ENCODE data around the gene STOM. TPM values are rescaled to one million over a fixed set of nuclear protein-coding genes. Genes with fewer than 3 reads are reported as not detected.

STOM gene
- total and polyA plus RNA-seq, 2 of the 8 experiments (the other 6 are each of a cell fraction or from before 2014, with no cell fraction given), result 25.2 to 60.4 TPM

DNA sequence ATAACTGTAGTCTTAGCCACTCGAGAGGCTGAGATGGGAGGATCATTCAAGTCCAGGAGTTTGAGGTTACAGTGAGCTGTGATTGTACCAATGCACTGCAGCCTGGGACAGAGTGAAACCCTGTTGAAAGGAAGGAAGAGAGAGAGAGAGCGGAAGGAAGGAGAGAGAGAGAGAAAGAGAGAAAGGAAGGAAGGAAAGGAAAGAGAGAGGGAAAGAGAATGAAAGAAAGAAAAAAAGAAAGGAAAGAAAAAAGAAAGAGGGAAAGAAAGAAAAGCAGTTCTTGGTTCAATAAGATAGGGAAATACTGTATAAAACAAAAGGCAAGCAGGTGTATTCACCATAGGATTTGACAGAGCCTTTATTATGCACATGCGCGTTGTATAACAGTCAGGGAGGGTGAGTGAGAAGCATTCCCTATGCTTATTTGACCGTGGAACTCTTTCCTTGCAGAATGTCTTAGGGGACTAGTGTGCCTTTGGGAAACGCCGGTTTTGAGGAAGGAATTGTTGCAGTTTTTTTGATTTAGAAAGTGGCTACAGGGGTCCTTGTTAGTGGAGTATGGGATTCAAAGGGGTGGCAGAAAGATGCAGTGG, 60.1 kb downstream of the STOM start:
- FAIRE-seq, result no peak
- CTCF ChIA-PET (ENCODE audit: partially characterized antibody), result interaction anchor here (1.0 to 6.4 kb wide), 5 partner anchors 10 to 236 kb away, joined by 3 to 37 read pairs (median 3); no protein-coding TSS in a partner anchor
- no peak overlapping the region for H2AK5ac ChIP-seq (ENCODE audit: low read depth, low read length)

More for the DNA sequence above, 60.1 kb downstream of the STOM start:
- Histone ChIP-seq H2BK12ac (ENCODE audit: low read depth, low read length) (no peak overlapping the region), H3K79me1 (ENCODE audit: low read depth, low read length) (no peaks in the 10 kb centered on the region), H4K91ac (replicated peaks; ENCODE audit: insufficient read length, low read length) (no peak overlapping the region), H3K56ac (replicated peaks; ENCODE audit: insufficient read length, low read depth, low read length) (no peak overlapping the region), H3K14ac (ENCODE audit: insufficient read length) (no peak overlapping the region), H3K18ac (ENCODE audit: extremely low read depth, low read length) (no peak overlapping the region), H2BK120ac (replicated peaks; ENCODE audit: low read depth, low read length) (no peak overlapping the region), H3K23me2 (ENCODE audit: low read depth, low read length) (no peaks in the 10 kb centered on the region), H3K9ac (replicated peaks in 1 of 4; ENCODE audit: extremely low read depth in 1 of 4, low read depth in 3 of 4, low read length in 3 of 4) (no peak overlapping the region), H4K20me1 (replicated peaks in 1 of 2; ENCODE audit: control insufficient read depth in 1 of 2, insufficient read depth in 2 of 2, low read length in 2 of 2) (no peaks in the 10 kb centered on the region), H3K9me3 (ENCODE audit: insufficient read depth in 2 of 2, low read depth in 1 of 2, low read length in 1 of 2) (no peaks in the 10 kb centered on the region), H3K27me3 (replicated peaks in 1 of 4; ENCODE audit: control insufficient read depth in 3 of 4, extremely low read depth in 1 of 4, insufficient read depth in 3 of 4, low read length in 3 of 4) (no peaks in the 10 kb centered on the region), H3K27ac (ENCODE audit: low read depth, low read length) (no peak overlapping the region), H3K4me2 (ENCODE audit: insufficient read depth in 1 of 2, low read depth in 2 of 2, low read length in 2 of 2) (no peak overlapping the region), H3K23ac (ENCODE audit: insufficient read length) (no peak overlapping the region), H4K8ac (ENCODE audit: extremely low read depth, insufficient read depth, low read length) (no peak overlapping the region), H2BK15ac (ENCODE audit: low read length) (no peak overlapping the region), H3K4me1 (replicated peaks in 1 of 4; ENCODE audit: control insufficient read depth in 3 of 4, insufficient read depth in 4 of 4, low read length in 3 of 4) (peaks cover 0 to 6% (median 3%) of the 10 kb centered on the region in 4 experiments; a peak in 4 of 7 replicates), H3K79me2 (ENCODE audit: control insufficient read depth in 1 of 2, insufficient read depth in 2 of 2, low read length in 2 of 2) (no peaks in the 10 kb centered on the region), H3K4me3 (ENCODE audit: extremely low read depth in 1 of 4, insufficient read depth in 2 of 4, low read depth in 3 of 4, low read length in 4 of 4) (no peak overlapping the region), H3K36me3 (ENCODE audit: control insufficient read depth in 2 of 4, insufficient read depth in 4 of 4, low read length in 3 of 4) (peaks cover 0 to 5% (median 0%) of the 10 kb centered on the region in 4 experiments; a peak in 2 of 8 replicates), H4K5ac (ENCODE audit: insufficient read length, low read depth, low read length) (no peak overlapping the region), H3K4ac (replicated peaks; ENCODE audit: insufficient read length, low read depth, low read length) (no peak overlapping the region), H2BK20ac (ENCODE audit: low read length) (no peak overlapping the region), H2BK5ac (ENCODE audit: low read depth, low read length) (no peak overlapping the region), H2AFZ (ENCODE audit: low read length) (no peak overlapping the region)
- 73% methylated on average over 7 of the region's 7 CpGs; no CpG with 5 or more reads in 1 of the 2 experiments for WGBS, 2 experiments (ENCODE audit: extremely low coverage in 1 of 2, insufficient coverage in 1 of 2, insufficient read length in 1 of 2, insufficient replicate concordance in 2 of 2, low coverage in 1 of 2, low lambda C conversion rate in 2 of 2, missing lambda C conversion rate in 1 of 2)
- TF ChIP-seq CBX8 (IDR thresholded peaks at IDR 0.05; ENCODE audit: borderline replicate concordance, low read depth, low read length), result no peak
- TF ChIP-seq, protein P1, sequence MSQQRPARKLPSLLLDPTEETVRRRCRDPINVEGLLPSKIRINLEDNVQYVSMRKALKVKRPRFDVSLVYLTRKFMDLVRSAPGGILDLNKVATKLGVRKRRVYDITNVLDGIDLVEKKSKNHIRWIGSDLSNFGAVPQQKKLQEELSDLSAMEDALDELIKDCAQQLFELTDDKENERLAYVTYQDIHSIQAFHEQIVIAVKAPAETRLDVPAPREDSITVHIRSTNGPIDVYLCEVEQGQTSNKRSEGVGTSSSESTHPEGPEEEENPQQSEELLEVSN (IDR thresholded peaks at IDR 0.05), result no peak
- TF ChIP-seq RXRA (IDR thresholded peaks at IDR 0.05; ENCODE audit: insufficient read depth, low read depth, low read length), result no peak
- no peak for TF ChIP-seq PHF8 (conservative IDR thresholded peaks at IDR 0.05; ENCODE audit: low read depth, low read length)
- no peak for TF ChIP-seq SIRT6 (IDR thresholded peaks at IDR 0.05; ENCODE audit: low read length)
- TF ChIP-seq JUN (IDR thresholded peaks at IDR 0.05; ENCODE audit: low read depth, low read length), result no peak
- TF ChIP-seq JUND (IDR thresholded peaks at IDR 0.05; ENCODE audit: low read length), result no peak
- no peak for TF ChIP-seq TBP (IDR thresholded peaks at IDR 0.05; ENCODE audit: low read depth, low read length)
- TF ChIP-seq TEAD4 (IDR thresholded peaks at IDR 0.05; ENCODE audit: low read depth, low read length), result no peak
- TF ChIP-seq ASH2L (IDR thresholded peaks at IDR 0.05; ENCODE audit: low read length), result no peak
- POLR2A ChIA-PET (ENCODE audit: partially characterized antibody), result no interaction called here
- DNase-seq (ENCODE audit: low read depth in 1 of 2, low spot score in 2 of 2), result no peak
